Measurements from ENCODE around the gene KLHL22. TPM values are rescaled to one million over a fixed set of nuclear protein-coding genes. Genes with fewer than 3 reads are reported as not detected.
A peak's percentile ranks its signal among the peaks of the same experiment; 100 is the strongest.
"Not testable (repeated sequence)": the region's sequence is repeated elsewhere in the genome, so short reads cannot be mapped to it uniquely, and the experiment has no call there.

Gene KLHL22
- total RNA-seq, 1 donor from 2014 or later, result 44.7 TPM

DNA sequence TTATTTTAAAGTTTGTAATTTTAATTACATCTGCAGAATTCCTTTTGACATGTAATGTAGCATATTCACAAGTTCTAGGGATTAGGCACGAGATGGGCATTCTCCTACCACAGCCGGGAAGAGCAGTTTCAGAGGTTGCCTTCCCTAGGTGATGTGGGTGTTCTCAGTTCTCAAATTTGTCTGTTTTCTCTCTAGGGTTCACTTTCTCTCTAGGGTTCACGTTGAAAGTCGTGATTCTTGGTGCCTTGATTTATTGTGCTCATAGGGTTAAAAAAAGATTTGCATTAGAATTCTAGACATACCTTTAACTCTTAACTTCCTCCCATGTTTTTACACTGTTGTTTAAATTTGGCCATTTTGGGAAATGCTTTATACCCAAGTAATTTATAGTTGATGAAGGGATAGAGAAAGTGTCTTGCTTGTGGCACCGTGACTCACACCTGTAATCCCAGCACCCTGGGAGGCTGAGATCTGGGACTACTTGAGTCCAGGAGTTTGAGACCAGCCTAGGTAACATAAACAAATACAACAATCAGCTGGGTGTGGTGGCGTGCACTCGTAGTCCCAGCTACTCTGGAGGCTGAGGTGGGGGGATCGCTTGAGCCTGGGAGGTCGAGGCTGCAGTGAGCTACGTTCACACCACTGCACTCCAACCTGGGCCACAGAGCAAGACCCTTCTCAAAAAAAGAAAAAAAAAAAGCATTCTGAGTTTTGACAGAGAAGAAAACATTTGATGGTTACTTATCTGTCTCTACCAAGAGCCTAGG, 15.4 kb upstream of the KLHL22 start:
- no peak for DNase-seq (ENCODE audit: extremely low spot score, unreplicated experiment)
- TF ChIP-seq, protein P1, sequence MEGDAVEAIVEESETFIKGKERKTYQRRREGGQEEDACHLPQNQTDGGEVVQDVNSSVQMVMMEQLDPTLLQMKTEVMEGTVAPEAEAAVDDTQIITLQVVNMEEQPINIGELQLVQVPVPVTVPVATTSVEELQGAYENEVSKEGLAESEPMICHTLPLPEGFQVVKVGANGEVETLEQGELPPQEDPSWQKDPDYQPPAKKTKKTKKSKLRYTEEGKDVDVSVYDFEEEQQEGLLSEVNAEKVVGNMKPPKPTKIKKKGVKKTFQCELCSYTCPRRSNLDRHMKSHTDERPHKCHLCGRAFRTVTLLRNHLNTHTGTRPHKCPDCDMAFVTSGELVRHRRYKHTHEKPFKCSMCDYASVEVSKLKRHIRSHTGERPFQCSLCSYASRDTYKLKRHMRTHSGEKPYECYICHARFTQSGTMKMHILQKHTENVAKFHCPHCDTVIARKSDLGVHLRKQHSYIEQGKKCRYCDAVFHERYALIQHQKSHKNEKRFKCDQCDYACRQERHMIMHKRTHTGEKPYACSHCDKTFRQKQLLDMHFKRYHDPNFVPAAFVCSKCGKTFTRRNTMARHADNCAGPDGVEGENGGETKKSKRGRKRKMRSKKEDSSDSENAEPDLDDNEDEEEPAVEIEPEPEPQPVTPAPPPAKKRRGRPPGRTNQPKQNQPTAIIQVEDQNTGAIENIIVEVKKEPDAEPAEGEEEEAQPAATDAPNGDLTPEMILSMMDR (IDR thresholded peaks at IDR 0.05), result no peak
- Mint-ChIP-seq H3K9me3 (ENCODE audit: unreplicated experiment) (no peaks in the 10 kb centered on the region), H3K27ac (ENCODE audit: unreplicated experiment) (peak overlapping the region; percentile 97), H3K36me3 (ENCODE audit: unreplicated experiment) (peaks cover 4% of the 10 kb centered on the region), H3K27me3 (ENCODE audit: unreplicated experiment) (no peaks in the 10 kb centered on the region), H3K4me3 (ENCODE audit: unreplicated experiment) (peak overlapping the region; percentile 19), H3K4me1 (ENCODE audit: unreplicated experiment) (peaks cover 61% of the 10 kb centered on the region)

DNA sequence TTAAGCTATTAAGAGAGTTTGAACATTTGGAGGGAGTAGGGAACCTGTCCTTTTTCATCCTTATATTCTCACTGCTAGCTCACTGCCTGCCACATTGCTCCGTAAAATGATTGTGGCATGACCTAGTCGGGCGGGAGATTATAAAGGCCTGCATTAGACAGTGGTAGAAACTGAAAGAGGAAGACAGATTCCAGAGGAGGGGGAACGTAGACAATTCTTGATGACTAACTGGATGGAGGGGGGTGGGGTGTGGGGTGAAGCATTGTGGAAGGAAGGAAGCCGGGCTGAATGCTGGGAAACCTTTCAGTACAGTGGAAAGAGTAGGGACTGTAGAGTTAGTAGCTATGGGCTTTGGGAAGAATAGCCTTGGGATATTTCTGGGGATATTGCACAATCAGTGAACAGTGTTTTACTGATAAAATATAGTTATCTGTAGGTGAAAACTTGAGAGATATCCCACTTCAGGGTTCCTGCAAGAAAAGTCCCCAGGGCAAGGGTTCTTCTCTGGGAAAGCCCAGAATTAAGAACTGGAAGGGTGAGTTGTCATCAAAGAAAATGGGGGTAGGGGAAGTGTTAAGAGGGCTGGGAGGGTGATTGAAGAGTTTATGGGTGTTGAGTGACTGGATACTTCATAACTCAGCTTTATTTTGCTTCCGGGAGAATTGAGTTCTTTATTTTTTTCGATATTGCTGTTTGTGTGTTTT, 13.9 kb upstream of the KLHL22 start:
- H3K4me1 Mint-ChIP-seq (ENCODE audit: unreplicated experiment), result peaks cover 52% of the 10 kb centered on the region
- DNase-seq (ENCODE audit: extremely low spot score, unreplicated experiment), result no peak
- H3K9me3 Mint-ChIP-seq (ENCODE audit: unreplicated experiment), result no peaks in the 10 kb centered on the region
- peaks cover 4% of the 10 kb centered on the region for H3K36me3 Mint-ChIP-seq (ENCODE audit: unreplicated experiment)
- peak overlapping the region; percentile 97 for H3K27ac Mint-ChIP-seq (ENCODE audit: unreplicated experiment)
- H3K27me3 Mint-ChIP-seq (ENCODE audit: unreplicated experiment), result no peaks in the 10 kb centered on the region
- H3K4me3 Mint-ChIP-seq (ENCODE audit: unreplicated experiment), result peak overlapping the region; percentile 90
- TF ChIP-seq, protein P1 (IDR thresholded peaks at IDR 0.05), result no peak

DNA sequence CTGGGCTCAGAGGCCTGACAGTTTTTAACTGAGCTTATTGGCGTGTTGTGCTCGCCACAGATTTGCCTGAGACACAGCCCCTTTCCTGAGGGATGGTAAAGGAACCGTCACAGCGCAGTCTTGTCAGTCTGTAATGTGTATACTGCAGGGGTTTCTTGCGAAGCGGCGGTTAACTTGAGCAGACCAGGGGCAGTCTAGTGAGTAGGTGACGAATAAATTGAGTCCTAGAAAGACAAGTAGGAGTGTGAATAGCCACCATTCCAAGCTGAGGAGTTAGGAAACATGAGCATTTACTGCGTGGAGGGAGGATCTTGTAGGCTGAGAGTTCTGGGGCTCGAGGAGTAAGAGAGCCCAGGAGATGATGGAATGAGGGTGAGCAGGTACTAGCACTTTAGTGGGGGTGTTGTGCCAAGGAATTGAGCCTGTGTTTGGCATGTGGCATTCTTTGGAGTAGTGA, 13.2 kb upstream of the KLHL22 start:
- Mint-ChIP-seq H3K4me3 (ENCODE audit: unreplicated experiment) (peak overlapping the region; percentile 90), H3K36me3 (ENCODE audit: unreplicated experiment) (no peaks in the 10 kb centered on the region), H3K27ac (ENCODE audit: unreplicated experiment) (peak overlapping the region; percentile 97), H3K4me1 (ENCODE audit: unreplicated experiment) (peaks cover 53% of the 10 kb centered on the region), H3K27me3 (ENCODE audit: unreplicated experiment) (no peaks in the 10 kb centered on the region), H3K9me3 (ENCODE audit: unreplicated experiment) (no peaks in the 10 kb centered on the region)
- no peak for DNase-seq (ENCODE audit: extremely low spot score, unreplicated experiment)
- TF ChIP-seq, protein P1 (IDR thresholded peaks at IDR 0.05), result no peak

DNA sequence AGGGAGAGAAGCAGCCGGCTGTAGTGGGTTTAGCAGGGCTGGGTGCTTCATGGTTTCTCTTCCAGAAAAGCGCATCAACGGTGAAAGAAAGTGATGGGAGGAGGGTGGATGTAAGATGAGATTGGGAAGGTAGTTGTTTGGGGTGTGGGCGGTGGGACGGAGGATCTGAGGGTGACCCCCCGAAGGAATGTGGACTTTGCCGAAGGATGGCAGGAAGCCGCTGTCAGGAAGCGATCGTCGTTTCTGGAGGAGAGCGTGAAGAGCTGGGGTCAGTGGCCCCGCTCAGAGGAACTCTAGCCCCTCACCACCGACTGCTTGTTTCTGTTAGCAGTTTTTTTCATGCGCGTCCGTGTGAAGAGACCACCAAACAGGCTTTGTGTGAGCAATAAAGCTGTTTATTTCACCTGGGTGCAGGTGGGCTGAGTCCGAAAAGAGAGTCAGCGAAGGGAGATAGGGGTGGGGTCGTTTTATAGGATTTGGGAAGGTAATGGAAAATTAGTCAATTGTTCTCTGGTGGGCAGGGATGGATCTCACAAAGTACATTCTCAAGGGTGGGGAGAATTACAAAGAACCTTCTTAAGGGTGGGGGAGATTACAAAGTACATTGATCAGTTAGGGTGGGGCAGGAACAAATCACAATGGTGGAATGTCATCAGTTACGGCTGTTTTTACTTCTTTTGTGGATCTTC, 12.6 kb upstream of the KLHL22 start:
- H3K4me1 Mint-ChIP-seq (ENCODE audit: unreplicated experiment), result peaks cover 55% of the 10 kb centered on the region
- not testable (repeated sequence) for H3K9me3 Mint-ChIP-seq (ENCODE audit: unreplicated experiment); H3K36me3 Mint-ChIP-seq (ENCODE audit: unreplicated experiment); DNase-seq (ENCODE audit: extremely low spot score, unreplicated experiment); H3K27me3 Mint-ChIP-seq (ENCODE audit: unreplicated experiment)
- peak overlapping the region; percentile 90 for H3K4me3 Mint-ChIP-seq (ENCODE audit: unreplicated experiment)
- H3K27ac Mint-ChIP-seq (ENCODE audit: unreplicated experiment), result peak overlapping the region; percentile 97

DNA sequence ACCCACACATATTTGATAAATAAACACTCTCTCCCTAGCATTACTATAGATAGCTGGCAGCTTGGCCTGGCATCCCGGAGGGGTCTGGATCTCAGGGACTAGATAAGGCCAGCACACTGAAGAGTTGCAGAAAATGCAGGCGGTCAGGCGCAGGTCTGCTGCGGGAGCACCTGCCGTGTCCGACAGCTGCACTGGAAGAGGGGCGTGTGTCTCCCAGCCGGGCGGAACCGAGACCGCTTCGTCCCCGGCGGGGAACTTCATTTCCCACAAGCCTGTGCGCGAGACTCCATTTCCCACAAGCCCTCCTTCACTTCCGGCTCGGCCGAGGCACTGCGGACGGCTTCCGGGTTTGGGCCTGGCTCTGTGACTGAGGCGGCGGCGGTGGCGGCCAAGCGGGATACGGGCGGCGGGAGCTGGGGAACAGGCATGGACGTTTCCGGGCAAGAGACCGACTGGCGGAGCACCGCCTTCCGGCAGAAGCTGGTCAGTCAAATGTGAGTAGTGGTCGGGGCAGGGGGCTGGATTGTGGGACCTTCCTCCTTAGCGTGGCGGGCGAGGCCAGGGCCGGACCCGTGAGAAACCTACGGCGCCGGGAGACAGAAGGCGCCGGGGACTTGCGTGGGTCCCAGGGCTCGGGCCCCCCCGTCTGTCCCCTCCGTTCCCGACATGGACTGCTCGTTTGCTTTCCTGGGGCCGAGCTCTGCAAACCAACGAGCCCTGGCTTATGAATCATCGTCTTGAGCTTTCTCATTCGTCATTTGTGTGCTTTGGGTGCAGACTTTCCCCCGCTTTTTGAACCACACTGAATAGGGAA, 11.9 kb upstream of the KLHL22 start, which contains the start of gene MED15:
TSS of gene MED15 (plus strand) at position 358 of the 814 bp plus-strand sequence. CDS start at position 427, 69 bp downstream.
- DNase-seq (ENCODE audit: extremely low spot score, unreplicated experiment), result peak; percentile 94
- TF ChIP-seq, protein P1 (IDR thresholded peaks at IDR 0.05), result no peak
- Mint-ChIP-seq H3K4me3 (ENCODE audit: unreplicated experiment) (peak within 1 kb of the TSS; percentile 90), H3K9me3 (ENCODE audit: unreplicated experiment) (no peaks in the 10 kb centered on the region), H3K27ac (ENCODE audit: unreplicated experiment) (peak within 1 kb of the TSS; percentile 97), H3K4me1 (ENCODE audit: unreplicated experiment) (peaks cover 55% of the 10 kb centered on the region), H3K36me3 (ENCODE audit: unreplicated experiment) (no peaks in the 10 kb centered on the region), H3K27me3 (ENCODE audit: unreplicated experiment) (no peaks in the 10 kb centered on the region)

All from osteocyte (in vitro differentiated cells).